Measurements from ENCODE around the gene MAGI1.

Gene MAGI1

DNA sequence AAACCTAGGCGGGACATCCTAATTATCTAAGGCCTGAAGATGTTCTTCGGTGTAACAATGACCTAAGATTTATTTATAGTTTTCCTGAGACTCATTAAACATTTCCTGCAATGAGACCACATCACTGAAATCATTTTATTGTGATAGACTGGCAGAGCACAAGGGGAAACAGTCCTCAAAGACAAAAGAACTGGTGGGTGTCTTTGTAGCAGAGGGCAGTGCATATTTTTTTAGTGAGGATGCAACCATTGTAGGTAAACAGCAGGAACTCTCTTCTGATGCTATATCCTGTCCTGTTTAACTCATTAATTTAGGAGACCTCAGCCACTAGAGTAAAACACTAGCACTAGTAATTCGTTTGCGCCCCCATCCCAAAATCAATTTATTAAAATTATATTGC is 100.0 kb downstream of the MAGI1 start:
- DNase-seq: no peak

DNA sequence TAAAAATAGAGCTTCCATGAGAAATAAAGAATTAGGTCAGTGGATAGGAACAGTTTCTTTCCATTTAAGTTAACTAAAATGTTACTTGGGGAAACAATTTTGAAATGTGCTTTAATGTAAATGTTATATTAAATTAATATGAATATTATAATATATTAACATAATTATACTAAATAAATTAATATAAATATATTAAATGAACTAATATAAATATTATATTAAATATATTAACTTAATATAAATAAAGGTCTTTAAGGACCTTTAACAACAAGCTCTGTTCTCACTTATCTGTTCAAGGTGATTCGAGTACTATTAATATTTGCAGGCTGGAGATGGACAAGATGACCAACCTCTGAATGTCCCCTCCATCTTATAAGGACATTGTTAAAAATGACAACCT is 100.6 kb downstream of the MAGI1 start:
- DNase-seq: no peak

- DNase-seq: no peak
Measured at GRCh38 chr3:65936908-65937638, 101.6 kb downstream of the MAGI1 start.

- no peak for DNase-seq
Measured at GRCh38 chr3:65935724-65936123, 103.0 kb downstream of the MAGI1 start.

DNA sequence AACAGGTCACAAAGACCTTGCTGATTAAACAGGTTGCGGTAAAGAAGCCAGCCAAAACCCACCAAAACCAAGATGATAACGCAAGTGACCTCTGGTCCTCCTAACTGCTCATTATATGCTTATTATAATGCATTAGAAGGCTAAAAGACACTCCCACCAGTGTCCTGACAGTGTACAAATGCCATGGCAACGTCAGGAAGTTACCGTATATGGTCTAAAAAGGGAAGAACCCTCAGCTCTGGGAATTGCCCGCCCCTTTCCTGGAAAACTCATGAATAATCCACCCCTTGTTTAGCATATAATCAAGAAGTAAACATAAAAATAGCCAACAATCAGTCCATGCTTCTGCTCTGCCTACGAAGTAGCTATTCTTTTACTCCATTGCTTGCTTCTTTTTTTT is 108.1 kb downstream of the MAGI1 start:
- no peak for DNase-seq

- DNase-seq: peak; percentile 6
Measured at GRCh38 chr3:65928110-65928509, 110.6 kb downstream of the MAGI1 start.

DNA sequence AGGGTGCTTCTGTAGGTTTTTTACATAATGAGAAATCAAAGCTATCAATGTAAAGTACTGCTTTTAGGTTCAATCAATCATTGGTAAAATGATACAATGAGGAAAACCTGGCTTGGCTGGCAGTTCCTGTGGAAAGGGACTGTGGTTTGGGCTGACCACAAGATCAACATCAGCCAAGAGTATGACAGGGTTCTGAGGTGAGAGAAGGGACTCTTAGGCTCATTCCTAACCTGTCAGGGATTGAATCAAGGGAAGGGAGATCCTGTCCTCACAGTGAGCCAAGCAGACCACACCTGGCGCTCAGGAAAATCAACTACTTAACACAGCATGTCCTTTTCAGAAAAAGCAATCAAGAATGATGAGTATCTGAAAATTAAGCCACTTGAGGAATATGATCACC is 111.1 kb downstream of the MAGI1 start:
- peak; percentile 3 for DNase-seq

GRCh38 chr3:65925254-65925954 is 113.3 kb downstream of the MAGI1 start:
- DNase-seq: no peak

DNA sequence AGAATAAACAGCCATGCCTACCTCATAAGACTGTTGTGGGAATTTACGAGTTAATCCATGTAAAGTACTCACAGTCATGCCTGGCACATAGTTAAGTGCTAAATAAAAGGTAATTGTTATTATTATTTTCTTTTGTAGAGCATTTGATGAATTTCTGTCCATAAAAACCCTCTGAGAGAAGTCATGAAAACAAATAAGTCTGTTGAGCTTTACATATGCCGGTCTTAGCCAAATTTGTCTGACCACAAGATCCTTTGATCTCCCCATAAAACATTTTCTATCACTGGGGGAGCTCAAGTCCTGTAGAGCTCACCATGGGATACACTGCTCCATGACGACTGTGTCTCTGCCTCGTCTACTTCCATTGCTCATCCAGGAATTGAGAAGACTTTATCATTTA is 114.0 kb downstream of the MAGI1 start:
- DNase-seq: no peak

DNA sequence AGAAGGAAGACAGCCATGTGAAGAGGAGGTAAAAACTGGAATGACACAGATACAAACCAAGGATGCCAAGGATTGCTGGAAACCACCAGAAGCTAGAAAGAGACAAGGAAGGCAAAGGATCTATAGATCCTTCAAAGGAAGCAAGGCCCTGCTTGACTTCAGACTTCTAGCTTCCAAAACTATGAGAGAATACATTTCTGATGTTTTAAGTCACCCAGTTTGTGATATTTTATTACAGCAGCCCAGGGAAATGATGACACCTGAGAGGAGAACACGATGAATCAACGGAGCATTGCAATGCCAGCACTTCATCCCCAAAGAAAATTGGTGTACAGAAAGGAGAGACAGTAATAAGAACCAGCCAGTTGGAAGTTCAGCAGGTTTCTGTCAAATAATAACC is 116.3 kb downstream of the MAGI1 start:
- no peak for DNase-seq

- no peak for DNase-seq
Measured at GRCh38 chr3:65919826-65920225, 118.9 kb downstream of the MAGI1 start.

DNA sequence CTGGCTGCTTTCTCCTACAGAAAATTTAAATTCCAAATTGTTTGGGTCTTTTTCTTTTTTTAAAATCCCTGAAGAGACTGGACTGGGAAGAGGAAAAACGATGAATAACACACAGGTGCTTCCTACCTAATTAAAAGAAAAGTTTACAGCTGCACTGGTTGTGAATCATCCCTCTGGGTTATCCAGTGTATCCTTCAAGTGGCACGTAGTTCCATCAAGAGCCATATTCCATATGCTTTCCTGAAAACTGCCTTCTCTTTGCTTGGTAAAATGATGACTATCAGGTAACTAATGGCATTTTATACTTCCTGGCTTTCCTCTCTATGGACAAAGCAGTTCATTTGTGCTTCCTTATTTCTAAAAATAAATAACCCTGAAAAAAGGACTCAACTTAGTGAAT is 123.2 kb downstream of the MAGI1 start:
- DNase-seq: no peak

- no peak for DNase-seq
Measured at GRCh38 chr3:65914740-65915367, 123.9 kb downstream of the MAGI1 start.

- DNase-seq: no peak
Measured at GRCh38 chr3:65914032-65914739, 124.5 kb downstream of the MAGI1 start.

GRCh38 chr3:65912647-65913046 is 126.1 kb downstream of the MAGI1 start:
- no peak for DNase-seq

- DNase-seq: no peak
Measured at GRCh38 chr3:65908588-65908987, 130.1 kb downstream of the MAGI1 start.

DNA sequence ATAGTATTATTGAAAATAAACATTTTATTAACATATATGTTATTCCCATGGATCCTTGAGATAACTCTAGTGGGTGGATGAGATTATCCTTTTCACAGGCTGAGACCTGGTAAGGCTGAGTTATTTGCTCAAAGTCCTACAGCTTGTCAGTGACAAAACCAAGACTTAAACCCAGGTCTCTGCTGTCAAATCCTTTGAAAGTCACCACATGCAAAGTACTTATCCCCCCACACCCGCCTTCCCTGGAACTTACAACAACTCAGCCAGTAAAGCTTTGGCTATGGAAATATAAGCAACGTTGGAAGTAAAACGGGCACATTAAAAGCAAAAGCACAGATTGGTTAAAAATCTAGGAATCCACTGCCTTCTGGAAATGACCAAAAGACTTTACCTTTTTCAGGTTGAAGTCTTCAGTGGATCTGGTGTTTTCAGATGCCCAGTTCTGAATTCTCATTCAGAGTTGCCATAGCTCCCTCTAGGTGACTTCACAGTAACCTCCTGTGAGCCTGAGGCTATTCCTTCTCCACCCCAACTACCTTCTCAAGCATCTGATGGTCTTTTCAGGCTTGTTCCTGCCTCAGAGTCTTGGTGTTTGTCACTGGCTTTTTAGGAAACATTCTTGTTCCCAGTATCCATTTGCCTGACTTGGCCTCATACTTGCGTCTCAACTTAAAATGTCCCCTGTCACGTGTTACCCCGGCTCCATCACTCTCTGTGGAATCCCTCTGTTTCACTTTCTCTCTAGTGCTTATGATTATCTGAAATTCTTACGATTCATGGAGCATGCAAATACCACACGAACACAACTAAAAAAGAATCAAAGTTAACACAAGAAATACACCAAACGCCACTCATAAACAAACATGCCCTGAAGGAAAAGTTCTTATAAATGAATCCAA is 131.2 kb downstream of the MAGI1 start:
- no peak for DNase-seq

DNA sequence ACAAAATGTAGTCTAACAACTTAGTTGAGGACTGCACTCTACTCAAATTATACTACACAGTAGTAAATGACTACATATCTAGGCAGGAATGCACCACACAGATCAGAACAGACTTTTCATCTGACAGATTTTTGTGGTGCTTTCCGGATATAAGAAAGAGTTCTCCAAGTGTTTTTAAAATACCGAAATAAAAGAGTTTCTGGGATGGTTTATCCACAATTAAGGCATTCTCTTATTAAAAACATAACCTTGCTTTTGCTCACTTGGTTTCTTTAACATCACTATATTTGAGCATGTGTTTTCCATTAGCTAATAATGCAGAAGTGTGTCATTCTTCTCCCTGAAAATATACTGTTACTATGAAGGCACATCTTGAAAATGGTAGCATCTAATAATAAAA is 132.9 kb downstream of the MAGI1 start:
- DNase-seq: no peak

GRCh38 chr3:65904016-65904415 is 134.7 kb downstream of the MAGI1 start:
- no peak for DNase-seq

DNA sequence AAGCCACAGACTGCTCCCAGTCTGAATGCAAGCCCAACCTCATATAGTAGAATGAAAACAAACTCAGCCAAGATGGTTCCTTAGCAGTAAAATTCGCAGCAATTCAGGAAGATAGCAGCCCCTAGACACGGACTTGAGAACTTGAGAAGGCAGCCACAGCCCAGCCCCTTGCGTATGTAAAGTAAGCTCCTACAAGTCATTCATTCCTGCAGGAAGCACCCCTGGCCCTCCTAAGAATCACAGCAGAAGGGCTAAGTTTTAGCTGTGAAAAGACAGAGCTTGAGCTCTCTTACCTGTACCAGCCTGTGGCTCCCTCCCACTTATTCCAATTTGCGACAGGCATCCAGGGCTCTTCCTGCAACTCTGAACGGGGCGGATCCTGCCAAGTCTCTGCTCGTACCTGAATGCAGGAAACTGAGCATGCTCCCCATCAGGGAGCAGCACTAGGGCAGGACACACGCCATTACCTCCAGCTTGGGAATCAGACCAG is 136.4 kb downstream of the MAGI1 start:
- no peak for DNase-seq

- DNase-seq: no peak
Measured at GRCh38 chr3:65901226-65901625, 137.5 kb downstream of the MAGI1 start.

DNA sequence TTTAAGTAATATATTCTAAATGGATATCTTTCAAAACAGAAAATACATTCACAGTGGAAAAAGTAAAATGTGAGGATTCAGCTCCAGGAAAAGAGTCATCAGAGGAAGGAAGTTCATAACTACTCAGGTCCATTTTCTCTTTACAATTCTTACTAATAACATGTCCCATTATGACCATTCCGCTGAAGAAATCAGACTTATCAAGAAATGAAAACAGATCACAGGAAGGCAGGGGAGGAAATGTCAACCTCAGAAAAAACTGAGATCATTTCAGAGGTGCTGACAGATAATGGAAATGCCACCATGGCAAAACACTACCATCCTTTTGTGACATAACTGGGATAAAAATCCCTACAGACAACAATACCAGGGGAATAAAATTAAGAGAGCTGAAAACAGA is 139.5 kb downstream of the MAGI1 start:
- DNase-seq: no peak
